Activated CD4-positive, alpha-beta T cell treated with anti-CD3 and anti-CD28 coated beads, Interleukin-2, Interleukin-4, amounts not matched to agents 100 ng/mL and 50 ng/mL, durations not matched to agents 16 hours and 8 hours (primary cell): ENCODE measurements around the gene PLA2R1.

Source experiments
- DNase-seq: peaks from one replicate; pipeline ENCODE4 v3.0.0-alpha.2; 2020; ENCODE audit warnings: low spot score

Gene PLA2R1

GRCh38 chr2:159895258-159896065 lies 167.0 kb downstream of the PLA2R1 start:
- DNase-seq, result peak; percentile 64

GRCh38 chr2:159894145-159894838 lies 168.1 kb downstream of the PLA2R1 start:
- no peak for DNase-seq

GRCh38 chr2:159892990-159893810 lies 169.2 kb downstream of the PLA2R1 start:
- DNase-seq, result no peak

GRCh38 chr2:159891917-159892730 lies 170.3 kb downstream of the PLA2R1 start:
- no peak for DNase-seq

GRCh38 chr2:159891267-159891588 lies 171.2 kb downstream of the PLA2R1 start:
- DNase-seq, result no peak

GRCh38 chr2:159890551-159891266 lies 171.7 kb downstream of the PLA2R1 start:
- DNase-seq, result no peak

- no peak for DNase-seq
Observed at GRCh38 chr2:159882130-159882745, 180.2 kb downstream of the PLA2R1 start.
